ENCODE results near the gene NANOS3.
"Not testable (repeated sequence)": the region's sequence is repeated elsewhere in the genome, so short reads cannot be mapped to it uniquely, and the experiment has no call there.

Gene NANOS3

DNA sequence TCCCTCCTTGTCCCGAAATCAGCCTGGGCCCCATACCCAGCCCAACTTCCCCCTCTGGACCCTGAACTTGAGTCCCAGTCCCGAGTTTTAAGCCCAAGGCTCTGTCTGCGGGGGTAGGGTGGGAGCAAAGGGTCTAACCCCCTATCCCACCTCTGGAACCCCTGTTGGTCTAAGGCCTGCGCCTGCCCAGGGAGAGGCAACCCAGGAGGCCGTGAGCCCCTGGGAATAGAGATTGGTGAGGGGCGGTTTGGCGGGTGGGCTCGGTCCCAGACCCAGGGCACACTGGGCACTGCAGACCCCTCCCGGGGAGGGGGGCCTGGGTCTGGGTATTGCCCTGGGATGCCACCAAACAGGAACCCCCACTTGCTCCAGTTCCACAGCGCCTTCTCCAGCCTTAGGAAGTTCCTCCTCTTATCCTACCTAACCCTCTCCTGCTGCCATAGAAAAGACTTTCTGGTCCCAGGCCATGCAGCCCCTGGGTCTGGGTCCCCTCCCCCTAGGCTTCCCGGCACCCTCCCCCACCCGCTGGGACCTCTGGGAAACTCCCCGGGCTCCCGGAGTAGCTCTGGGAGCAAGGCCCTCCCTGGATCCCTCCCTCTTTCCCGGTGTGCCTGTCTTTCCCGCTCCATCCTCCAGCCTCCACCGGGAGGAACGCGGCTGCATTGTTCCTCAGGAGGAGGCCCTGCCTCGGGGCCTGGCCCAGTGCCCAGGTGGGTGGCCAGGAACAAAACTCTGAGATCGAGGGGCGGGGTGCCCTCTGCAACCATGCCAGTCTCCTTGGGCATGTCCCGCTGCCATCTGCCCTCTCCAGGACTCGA lies 33.6 kb upstream of the NANOS3 start:
- no peak for DNase-seq (ENCODE audit: low read depth in 2 of 2)

DNA sequence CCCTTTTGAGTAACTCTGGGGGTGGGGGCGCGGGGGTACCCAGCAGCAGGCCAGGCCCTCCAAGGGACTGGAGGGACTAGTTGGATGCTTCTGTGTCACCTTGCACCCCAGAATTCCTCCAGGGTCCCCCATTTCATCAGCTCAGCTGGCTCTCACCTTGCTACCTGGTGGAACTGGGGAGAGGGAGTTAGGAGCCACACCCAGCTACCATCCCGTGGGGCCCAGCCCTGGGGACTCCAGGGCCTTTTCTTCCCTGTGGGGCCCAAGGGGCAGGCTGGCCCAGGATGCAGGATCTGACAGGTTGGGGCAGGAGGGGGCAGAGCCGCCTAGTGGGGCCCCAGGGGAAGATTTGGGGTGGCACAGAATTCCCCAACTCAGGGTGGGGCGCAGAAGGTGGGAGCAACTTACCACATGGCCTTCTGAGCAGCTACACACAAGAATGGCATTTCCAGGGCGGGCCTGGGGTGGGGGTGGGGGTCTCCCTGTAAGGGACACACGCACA lies 32.8 kb upstream of the NANOS3 start:
- no peak for DNase-seq (ENCODE audit: low read depth in 2 of 2)

DNA sequence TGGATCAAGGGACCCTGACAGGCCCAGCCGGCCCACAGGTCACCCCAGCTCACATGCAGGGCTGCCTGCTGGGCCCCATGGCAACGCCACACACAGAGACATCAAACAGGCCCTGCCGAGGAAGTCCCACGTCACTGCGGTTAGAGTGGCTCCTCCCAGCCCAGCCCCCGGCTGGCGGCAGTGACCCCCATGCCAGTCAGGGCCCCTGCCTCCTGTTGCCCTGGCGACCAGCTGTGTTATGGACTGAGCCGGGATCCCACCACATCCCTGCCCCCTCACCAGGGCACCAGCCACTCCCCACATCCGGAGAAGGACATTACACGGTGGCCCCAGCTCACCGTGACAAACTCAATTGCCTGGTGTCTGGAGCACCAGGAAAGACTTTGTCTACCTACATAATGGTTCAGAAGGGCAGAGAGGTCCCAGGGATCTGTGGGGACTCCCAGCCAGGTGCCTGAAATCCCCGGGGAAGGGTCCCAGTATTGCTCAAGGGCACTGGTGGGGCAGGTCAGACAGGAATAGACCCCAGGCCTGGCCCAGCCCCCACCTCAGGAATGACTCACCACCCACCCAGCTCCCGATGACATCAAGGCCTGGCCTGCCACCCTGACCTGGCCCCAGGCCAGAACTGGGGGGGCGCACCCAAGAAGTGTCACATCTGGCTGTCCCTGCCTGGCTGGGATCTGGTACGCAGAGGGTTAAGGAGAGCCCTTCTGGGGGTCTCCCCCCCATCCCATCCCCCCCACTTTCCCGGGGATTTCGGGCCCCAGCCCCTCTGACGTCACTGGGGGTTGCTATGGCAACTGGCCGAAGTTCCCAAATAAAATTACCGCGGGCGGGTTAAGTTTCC lies 30.2 kb upstream of the NANOS3 start:
- DNase-seq (ENCODE audit: low read depth in 2 of 2) = peak; percentile 87 to 93

DNA sequence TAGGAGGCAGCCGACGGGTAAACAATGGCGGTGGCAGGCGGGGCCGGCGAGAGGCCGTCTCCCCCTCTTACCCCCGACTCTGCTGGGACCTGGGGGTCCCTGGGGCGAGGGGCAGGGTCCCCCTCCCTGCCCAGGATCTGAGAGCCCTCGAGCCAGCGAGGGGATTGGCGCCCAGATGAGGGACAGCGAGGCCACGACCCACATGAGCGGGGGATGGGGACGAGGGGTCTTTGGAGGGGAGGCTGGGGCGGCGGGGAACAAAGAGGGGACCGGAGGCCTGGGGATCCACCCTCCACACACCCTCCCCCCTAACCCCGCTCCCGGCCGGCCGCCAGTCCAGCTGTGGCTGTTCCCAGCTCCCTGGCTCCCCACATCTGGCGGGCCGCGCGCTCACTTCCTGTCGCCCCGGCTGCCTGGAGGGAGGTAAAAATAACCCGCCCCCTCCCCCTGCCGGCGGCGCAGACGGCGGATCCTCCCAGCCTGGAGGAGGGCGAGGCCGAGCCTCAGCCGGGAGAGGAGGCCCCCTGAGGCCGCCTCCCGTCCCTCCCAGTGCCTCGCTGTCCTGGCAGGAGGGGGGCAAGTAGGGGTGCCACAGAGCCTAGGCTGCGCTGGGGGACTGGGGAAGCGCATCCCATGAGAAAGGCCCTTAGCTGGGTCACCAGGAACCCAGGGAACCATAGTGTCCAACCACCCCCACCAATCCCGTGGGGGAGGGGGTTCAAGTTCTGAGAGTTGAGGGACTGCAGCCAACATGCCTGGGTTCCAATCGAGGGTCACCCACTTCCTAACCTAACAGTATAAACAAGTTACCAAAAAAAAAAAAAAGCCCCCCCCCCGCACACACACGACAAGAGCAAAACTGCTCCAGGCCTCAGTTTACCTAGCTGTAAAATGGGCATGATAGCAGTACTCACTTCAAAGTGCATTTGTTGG lies 29.3 kb upstream of the NANOS3 start:
- DNase-seq (ENCODE audit: low read depth in 2 of 2) = peak in 1 of 2 donors; percentile 77

DNA sequence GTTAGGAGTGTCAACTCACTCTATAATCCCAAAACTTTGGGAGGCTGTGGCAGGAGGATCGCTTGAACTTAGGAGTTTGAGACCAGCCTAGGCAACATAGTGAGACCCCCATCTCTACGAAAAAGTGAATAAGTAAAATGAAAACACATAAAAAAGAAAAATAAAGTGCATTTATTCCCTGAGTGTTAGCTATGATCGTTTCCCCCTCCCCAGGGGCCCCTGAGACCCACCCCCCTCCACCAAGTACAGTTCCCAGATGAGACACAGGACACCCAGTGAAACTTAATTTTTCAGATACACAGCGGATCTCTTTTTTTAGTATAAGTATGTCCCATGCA lies 28.6 kb upstream of the NANOS3 start:
- no peak for DNase-seq (ENCODE audit: low read depth in 2 of 2)

DNA sequence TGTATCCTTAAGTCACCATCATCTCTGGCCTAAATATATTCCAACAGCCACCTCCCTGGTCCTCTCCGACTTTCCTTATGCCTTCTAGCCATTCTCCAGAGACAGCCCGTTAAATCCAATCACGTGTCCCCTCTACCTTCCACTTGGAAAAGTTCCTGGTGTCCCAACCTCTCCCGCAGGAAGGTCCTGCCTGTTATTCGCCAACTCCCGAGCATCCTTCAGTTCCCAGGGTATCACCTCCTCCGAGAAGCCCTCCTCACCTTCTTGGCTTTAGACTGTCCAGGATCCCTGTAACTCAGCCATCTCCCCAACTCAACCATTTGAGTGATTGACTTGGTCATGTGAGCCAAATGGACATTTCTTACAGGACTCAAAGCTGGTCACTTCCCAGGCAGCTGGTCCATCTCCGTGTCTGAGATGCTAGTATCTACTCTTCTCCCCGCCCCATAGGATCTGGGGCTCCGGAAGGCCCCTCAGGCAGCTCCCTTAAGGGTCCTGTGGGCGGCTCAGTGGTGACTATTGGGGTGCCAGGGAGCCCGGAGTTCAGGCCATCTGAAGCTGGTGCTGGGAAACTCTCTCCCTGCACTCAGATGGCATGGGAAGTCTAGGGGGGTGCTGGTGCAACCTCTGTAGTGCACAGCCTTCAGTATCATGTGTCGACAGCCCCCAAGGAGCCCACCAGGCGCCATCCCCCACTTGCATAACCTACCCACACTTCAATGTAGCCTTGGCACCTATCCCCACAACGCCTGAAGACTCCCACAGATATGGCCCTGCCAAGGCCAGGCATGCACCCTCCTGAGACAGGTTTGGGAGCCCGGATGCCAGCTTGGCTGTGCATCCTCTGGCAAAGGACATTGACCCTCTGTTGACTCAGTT lies 27.9 kb upstream of the NANOS3 start:
- no peak for DNase-seq (ENCODE audit: low read depth in 2 of 2)

DNA sequence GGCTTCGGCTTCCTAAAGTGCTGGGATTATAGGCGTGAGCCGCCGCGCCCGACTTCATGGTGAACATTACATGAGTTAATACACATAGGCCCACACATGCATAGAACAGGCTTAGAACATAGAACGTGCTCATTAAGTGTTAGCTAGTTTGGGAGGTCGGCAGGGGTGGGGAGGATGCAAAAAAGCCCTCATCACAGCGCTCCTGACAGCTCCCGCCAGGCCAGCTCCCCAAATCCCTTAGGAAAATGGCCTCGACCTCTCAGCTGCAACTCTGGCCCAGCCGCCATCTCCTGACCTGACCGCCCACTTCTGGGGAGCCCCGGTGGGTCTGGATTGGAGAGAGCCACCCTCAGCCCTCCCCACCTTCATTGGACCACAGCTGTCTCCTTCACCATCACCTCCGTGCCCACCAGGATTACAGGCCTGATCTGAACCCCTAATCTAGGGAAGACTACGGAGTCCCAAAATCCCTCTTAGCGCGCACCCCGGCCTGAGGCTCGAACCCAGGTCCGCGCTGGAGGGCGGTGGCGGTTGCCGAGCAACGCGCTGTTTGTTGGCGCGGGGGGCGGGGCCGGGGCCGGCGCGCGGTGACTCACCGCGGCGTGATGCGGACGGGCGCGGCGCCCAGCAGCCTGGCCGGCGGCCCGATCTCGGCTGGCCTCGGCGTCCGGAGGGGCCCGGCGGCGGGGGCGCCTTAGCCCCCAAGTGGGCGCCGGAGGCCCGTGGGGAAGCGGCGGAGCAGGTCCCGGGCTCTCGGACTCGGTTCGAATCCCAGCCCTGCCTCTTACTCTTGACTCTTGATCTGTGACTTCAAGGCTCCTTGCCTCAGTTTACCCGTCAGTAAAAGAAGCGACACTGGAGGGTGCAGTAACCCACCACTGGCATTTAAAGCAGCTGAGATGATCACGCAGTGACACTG lies 26.7 kb upstream of the NANOS3 start:
- DNase-seq (ENCODE audit: low read depth in 2 of 2) = peak in 1 of 2 donors; percentile 68

DNA sequence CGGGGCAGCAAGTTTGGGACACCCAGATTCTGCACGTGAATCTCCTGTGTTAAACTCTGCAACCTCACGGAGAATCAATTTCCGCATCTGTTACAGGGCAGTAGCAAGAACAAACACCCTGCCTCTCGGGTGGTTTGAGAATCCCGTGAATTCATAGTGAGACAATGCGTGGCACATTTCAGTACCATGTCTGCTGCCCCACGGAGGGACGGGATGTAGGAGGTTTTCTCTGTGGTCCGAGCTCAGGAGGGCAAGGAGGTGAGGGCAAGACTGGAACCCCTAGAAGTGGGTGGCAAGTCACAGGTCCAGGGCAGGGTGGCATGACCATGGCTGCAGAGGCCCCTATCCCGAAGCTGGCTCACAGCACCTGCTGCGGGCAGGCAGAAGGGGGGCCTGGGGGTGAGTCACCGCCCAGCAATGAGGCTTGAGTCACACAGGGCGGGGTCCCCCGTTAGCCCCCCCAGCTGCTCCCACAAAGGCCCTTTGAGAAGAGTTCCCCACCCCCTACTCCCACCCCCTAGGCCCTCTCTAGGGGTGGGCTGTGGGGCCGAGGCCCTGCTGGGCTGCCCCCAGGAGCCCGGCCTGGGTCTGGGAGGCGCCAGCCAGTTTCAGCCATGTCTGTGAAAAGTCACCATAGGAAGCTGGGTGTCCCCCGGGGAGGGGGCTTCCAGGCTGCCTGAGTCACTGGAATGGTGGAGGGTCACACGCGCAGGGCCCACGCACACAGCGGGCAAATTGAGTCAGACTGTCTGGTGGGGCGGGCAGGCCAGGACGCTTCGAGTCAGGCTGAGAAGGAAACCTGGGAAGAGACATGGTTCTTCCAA lies 25.8 kb upstream of the NANOS3 start:
- DNase-seq (ENCODE audit: low read depth in 2 of 2) = peak in 1 of 2 donors; percentile 80

DNA sequence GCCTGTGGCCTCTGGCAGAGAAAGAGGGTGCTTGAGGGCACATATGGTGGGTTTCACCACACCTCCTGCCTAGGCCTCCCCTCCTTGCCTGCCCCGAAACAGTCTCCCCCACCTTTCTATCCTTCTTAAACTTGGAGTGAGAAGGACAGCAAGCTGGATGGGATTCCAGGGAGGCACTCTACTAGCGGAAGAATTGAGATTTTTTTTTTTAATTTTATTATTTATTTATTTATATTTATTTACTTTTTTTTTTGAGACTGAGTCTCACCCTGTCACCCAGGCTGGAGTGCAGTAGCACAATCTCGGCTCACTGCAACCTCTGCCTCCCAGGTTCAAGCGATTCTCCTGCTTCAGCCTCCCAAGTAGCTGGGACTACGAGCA lies 25.2 kb upstream of the NANOS3 start:
- not testable (repeated sequence) for DNase-seq (ENCODE audit: low read depth in 2 of 2)

DNA sequence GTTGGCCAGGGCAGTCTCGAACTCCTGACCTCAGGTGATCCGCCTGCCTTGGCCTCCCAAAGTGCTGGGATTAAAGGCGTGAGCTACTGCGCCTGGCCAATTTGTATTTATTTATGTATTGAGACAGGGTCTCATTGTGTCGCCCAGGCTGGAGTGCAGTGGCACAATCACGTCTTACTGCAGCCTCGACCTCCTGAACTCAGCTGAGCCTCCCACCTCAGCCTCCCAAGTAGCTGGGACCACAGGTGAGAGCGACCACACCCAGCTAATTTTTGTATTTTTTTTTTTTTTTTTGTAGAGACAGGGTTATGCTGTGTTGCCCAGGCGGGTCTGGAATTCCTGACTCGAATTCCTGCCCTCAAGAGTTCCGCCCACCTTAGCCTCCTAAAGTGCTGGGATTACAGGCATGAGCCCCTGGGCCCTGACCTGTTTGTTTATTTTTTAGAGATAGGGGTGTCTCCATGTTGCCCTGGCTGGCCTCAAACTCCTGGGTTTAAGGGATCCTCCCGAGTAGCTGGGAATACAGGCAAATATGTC lies 24.7 kb upstream of the NANOS3 start:
- not testable (repeated sequence) for DNase-seq (ENCODE audit: low read depth in 2 of 2)

DNA sequence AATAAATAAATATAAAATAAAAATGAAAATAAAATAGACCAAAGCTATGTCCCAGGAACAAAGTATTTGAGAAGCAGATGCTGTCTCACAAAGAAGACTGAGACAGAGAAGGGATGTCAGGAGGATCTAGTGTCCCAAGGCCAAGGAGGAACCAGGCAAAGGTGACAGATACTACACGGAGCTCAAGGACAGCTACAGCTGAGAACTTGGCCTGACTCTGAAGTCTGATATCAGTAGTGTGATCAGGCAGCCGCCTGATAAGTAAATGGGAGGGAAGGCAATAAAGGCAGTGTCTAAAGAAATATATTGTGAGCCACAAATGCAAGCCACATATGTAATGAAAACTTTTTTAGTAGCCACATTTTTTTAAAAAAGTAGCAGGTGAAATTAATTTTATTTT lies 20.4 kb upstream of the NANOS3 start:
- DNase-seq (ENCODE audit: low read depth in 2 of 2) = no peak

DNA sequence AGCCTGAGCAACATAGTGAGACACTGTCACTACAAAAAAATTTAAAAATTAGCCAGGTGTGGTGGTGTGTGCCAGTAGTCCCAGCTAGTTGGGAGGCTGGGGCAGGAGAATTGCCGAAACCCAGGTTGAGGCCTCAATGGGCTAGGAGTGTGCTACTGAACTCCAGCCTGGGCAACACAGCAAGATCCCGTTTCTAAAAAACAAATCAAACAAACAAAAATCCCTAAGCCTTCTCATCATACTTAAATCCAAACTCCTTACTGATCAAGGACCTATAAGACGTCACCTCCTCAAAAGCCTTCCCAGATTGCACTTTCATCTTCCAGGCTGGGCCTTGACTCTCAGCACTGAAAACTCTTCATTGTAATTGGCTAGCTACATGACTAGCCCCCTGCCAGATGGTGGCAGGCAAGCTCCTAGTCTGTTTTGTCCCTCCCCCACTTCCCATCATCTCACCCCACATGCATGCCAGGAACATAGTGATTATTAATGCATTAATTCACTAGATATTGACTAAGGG lies 17.5 kb upstream of the NANOS3 start:
- DNase-seq (ENCODE audit: low read depth in 2 of 2) = no peak

DNA sequence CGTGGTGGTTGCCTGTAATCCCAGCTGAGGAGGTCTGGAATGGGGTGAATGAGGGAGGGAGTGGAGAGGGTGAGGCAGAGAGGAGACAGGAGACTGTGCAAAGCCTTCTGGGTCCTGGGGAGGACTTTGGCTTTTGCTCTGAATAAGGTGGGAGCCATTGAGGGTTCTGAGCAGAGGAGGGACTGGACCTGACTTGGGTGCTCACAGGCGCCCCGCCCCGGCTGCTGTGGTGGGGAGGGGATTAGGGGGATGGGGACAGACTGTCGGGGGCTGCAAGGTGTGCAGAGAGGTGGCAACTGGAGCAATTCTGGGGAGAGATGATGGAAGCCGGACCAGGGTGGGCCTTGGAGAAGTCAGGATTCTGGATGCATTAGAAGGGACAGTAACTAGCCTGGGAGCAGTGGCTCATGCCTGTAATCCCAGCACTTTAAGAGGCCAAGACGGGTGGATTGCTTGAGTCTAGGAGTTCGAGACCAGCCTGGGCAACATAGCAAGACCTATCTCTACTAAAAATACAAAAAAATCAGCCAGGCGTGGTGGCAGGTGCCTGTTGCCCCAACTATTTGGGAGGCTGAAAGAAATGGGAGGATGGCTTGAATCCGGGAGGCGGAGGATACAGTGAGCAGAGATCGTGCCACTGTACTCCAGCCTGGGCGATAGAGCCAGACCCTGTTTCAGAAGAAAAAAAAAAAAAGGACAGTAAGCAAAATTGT lies 16.1 kb upstream of the NANOS3 start:
- no peak for DNase-seq (ENCODE audit: low read depth in 2 of 2)

DNA sequence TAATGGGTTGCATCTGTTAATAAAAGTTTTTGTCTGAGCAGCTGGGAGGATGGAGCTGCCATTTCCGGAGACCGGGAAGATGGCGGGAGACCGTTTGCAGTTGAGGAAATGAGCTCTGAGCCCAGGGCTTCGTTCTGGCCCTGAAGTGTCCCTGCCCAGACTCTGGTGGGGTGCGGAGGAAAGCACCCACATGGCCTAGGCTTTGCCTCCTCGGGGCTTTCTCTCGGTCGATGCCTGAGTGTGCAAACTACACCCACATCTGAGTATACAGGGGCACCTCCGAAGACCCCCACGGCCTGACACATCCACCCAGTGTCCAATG lies 15.6 kb upstream of the NANOS3 start:
- no peak for DNase-seq (ENCODE audit: low read depth in 2 of 2)

DNA sequence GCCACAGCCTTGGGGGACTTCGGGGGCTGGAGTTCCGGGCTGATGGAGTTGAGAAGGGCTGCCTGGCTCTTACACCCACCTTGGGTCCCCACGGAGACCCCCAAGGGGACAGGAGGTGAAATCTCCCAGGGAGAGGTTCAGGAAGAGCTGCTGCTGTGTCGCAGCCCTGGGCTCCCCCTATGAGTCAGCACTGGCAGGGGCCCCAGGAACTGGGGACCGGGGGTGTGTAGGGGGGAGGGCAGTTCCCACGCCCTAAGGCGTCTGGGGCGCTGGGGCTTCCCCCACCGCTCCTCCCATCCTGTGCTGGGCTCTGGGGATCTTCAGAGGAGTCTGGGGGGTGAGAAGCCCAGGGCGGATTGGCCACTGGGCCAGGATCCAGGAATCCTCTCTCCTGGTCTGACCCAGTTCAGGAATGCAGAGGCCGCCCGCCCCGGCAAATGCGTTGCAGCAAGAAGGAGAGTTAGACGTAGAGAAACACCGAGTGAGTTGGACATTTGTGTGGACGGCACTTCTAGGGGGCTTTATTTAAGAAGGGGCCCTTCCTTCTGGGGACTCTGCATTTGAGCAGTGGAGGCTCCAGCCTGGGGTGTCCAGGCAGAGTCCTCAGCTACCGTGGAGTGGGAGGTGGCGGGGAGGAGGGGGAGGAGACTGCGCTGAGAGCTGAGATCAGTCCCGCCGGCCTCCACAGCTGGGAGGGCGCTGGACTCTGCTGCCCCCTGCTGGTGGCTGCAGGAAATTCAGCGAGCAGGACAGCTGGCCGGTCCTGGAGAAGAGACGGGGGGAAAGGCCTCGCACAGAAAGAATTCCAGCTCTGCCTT lies 15.0 kb upstream of the NANOS3 start:
- peak; percentile 79 to 86 for DNase-seq (ENCODE audit: low read depth in 2 of 2)

DNA sequence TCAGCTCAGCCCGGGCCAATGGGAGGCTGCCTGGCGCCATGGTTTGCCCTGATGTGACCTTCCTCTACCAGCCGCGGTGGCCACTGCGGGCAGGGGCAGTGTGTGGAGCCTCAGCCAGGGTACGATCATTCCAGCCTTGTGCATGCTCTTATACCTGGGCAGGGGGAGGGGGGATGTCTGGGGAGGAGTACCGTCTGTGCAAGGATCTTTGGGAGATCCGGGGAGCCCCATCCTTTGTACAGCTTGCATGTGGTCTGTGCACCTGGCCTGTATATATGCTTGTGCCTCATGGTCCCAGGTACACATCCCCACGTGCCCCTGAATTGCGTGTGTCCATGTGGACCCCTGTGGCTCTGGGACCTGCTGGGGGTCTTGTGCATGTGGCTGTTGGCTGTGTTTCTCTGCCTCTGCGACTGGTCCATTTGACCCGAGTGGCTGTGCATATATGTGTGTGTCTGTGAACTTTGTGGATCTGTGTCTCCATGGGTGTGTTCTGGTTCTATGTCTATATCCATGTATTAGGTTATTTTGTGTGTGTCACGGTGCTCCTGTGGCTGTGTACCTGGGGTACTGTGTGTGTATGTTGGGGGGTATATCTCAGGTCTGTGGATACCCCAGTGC lies 12.8 kb upstream of the NANOS3 start:
- DNase-seq (ENCODE audit: low read depth in 2 of 2) = no peak

Measured in stimulated activated CD8-positive, alpha-beta memory T cell treated with anti-CD3 and anti-CD28 coated beads, Interleukin-7, amount 100 ng/mL, for 4 hours (primary cell).